Neural cell (in vitro differentiated cells): ENCODE results near the gene TSPAN4. TPM values are rescaled to one million over a fixed set of nuclear protein-coding genes. Genes with fewer than 3 reads are reported as not detected.

Experiments used
- H2AFZ ChIP-seq: fragments of 200-600, 300-800 bp; sonication (generic), shearing (Covaris generic); 2 replicates; pipeline ENCODE4 v1.6.0; 2014; ENCODE audit warnings: low read depth, mild to moderate bottlenecking, antibody characterized with exemption, low read length, moderate library complexity
- H3F3A ChIP-seq: fragments of 200-600 bp; shearing (Covaris generic); 2 replicates; pipeline ENCODE4 v1.6.1; 2016; ENCODE audit warnings: mild to moderate bottlenecking, moderate library complexity, mixed read lengths, antibody characterized with exemption, low read length; ENCODE audit not compliant: insufficient read depth, poor library complexity, severe bottlenecking
- H3K27ac ChIP-seq: fragments of 200-600, 300-800 bp; sonication (generic), shearing (Covaris generic); 2 replicates; pipeline ENCODE4 v1.5.1; 2014; ENCODE audit warnings: mild to moderate bottlenecking, low read length, moderate library complexity
- H3K27me3 ChIP-seq: fragments of 300-800, 200-600 bp; sonication (generic), shearing (Covaris generic); 2 replicates; pipeline ENCODE4 v1.6.0; 2014; ENCODE audit warnings: mild to moderate bottlenecking, low read depth, low read length, moderate library complexity; ENCODE audit not compliant: insufficient read depth
- H3K36me3 ChIP-seq: fragments of 300-800, 200-600 bp; sonication (generic), shearing (Covaris generic); 2 replicates; pipeline ENCODE4 v1.5.1; 2014; ENCODE audit warnings: mild to moderate bottlenecking, antibody characterized with exemption, low read length, moderate library complexity; ENCODE audit not compliant: insufficient read depth
- H3K4me2 ChIP-seq: fragments of 300-800, 200-600 bp; sonication (generic), shearing (Covaris generic); 2 replicates; pipeline ENCODE4 v1.6.0; 2014; ENCODE audit warnings: mild to moderate bottlenecking, low read length
- H3K4me3 ChIP-seq: fragments of 300-800, 200-600 bp; sonication (generic), shearing (Covaris generic); 2 replicates; pipeline ENCODE4 v1.5.1; 2014; ENCODE audit warnings: mild to moderate bottlenecking, low read length, moderate library complexity
- H3K79me2 ChIP-seq: fragments of 200-600 bp; shearing (Covaris generic); replicated peaks from 2 replicates; pipeline ENCODE4 v1.6.0; 2014; ENCODE audit warnings: mild to moderate bottlenecking, low read length, moderate library complexity; ENCODE audit not compliant: insufficient read depth
- H3K9ac ChIP-seq: fragments of 300-800, 200-600 bp; sonication (generic), shearing (Covaris generic); 2 replicates; pipeline ENCODE4 v1.6.1; 2016; ENCODE audit warnings: mild to moderate bottlenecking, low read length, mixed read lengths
- H3K9me2 ChIP-seq: fragments of 200-600 bp; shearing (Covaris generic); 2 replicates; pipeline ENCODE4 v1.6.1; 2016; ENCODE audit warnings: mild to moderate bottlenecking, low read length, mixed read lengths; ENCODE audit not compliant: insufficient read depth
- H3K9me3 ChIP-seq: fragments of 200-600, 300-800 bp; sonication (generic), shearing (Covaris generic); 2 replicates; pipeline ENCODE4 v1.6.1; 2016; ENCODE audit warnings: mild to moderate bottlenecking, mixed run types, low read length, moderate library complexity, mixed read lengths
- H4K20me1 ChIP-seq: fragments of 200-600 bp; shearing (Covaris generic); 2 replicates; pipeline ENCODE4 v1.6.1; 2016; ENCODE audit warnings: mild to moderate bottlenecking, mixed run types; ENCODE audit not compliant: insufficient read depth
- EP300 ChIP-seq: fragments of 450-650 bp; conservative IDR thresholded peaks from 2 replicates; pipeline ENCODE4 v1.6.1; 2014; ENCODE audit warnings: antibody characterized with exemption, mild to moderate bottlenecking, moderate library complexity; ENCODE audit not compliant: poor library complexity, severe bottlenecking
- EZH2 ChIP-seq: fragments of 200-600, 300-800 bp; shearing (Covaris generic), sonication (generic); IDR thresholded peaks from 2 replicates; pipeline ENCODE4 v1.6.1; 2014; ENCODE audit warnings: antibody characterized with exemption, low read length, borderline replicate concordance, mild to moderate bottlenecking; ENCODE audit not compliant: insufficient read depth, poor library complexity, severe bottlenecking
- MXI1 ChIP-seq: fragments of 450-650 bp; conservative IDR thresholded peaks from 2 replicates; pipeline ENCODE4 v1.6.1; 2014; ENCODE audit warnings: antibody characterized with exemption, mild to moderate bottlenecking; ENCODE audit not compliant: poor library complexity, severe bottlenecking
- POLR2AphosphoS5 ChIP-seq: IDR thresholded peaks from 2 replicates; pipeline ENCODE4 v1.6.1; 2012
- RAD21 ChIP-seq: fragments of 450-650 bp; conservative IDR thresholded peaks from 2 replicates; pipeline ENCODE4 v1.6.1; 2014; ENCODE audit warnings: antibody characterized with exemption, mild to moderate bottlenecking, moderate library complexity
- SMC3 ChIP-seq: fragments of 450-650 bp; conservative IDR thresholded peaks from 2 replicates; pipeline ENCODE4 v1.6.1; 2014; ENCODE audit warnings: antibody characterized with exemption, mild to moderate bottlenecking, moderate library complexity; ENCODE audit not compliant: poor library complexity
- TAF1 ChIP-seq: IDR thresholded peaks from 2 replicates; pipeline ENCODE4 v1.6.1; 2012; ENCODE audit warnings: low read depth
- polyA plus RNA-seq: library from polyadenylated mRNA; depleted of rRNA; stranded (reverse); fragments of >200 nt; gene quantifications from 2 replicates; pipeline ENCODE4 v1.2.3, GENCODE V29; 2014
- TF ChIP-seq, protein P1 (sequence below): IDR thresholded peaks from 2 replicates; pipeline ENCODE4 v1.6.1; 2012; ENCODE audit warnings: borderline replicate concordance
- TF ChIP-seq, protein P2 (sequence below): fragments of 450-650 bp; IDR thresholded peaks from 2 replicates; pipeline ENCODE4 v1.5.1; 2014; ENCODE audit warnings: antibody characterized with exemption, mild to moderate bottlenecking, moderate library complexity; ENCODE audit not compliant: poor library complexity, severe bottlenecking

TSPAN4 gene
- polyA plus RNA-seq, 1 donor from 2014 or later: 68.1 TPM

- H3K79me2 ChIP-seq: no peaks in the 10 kb centered on the region
- TF ChIP-seq MXI1: no peak
- no peak for TF ChIP-seq EZH2
- TF ChIP-seq, protein P1, sequence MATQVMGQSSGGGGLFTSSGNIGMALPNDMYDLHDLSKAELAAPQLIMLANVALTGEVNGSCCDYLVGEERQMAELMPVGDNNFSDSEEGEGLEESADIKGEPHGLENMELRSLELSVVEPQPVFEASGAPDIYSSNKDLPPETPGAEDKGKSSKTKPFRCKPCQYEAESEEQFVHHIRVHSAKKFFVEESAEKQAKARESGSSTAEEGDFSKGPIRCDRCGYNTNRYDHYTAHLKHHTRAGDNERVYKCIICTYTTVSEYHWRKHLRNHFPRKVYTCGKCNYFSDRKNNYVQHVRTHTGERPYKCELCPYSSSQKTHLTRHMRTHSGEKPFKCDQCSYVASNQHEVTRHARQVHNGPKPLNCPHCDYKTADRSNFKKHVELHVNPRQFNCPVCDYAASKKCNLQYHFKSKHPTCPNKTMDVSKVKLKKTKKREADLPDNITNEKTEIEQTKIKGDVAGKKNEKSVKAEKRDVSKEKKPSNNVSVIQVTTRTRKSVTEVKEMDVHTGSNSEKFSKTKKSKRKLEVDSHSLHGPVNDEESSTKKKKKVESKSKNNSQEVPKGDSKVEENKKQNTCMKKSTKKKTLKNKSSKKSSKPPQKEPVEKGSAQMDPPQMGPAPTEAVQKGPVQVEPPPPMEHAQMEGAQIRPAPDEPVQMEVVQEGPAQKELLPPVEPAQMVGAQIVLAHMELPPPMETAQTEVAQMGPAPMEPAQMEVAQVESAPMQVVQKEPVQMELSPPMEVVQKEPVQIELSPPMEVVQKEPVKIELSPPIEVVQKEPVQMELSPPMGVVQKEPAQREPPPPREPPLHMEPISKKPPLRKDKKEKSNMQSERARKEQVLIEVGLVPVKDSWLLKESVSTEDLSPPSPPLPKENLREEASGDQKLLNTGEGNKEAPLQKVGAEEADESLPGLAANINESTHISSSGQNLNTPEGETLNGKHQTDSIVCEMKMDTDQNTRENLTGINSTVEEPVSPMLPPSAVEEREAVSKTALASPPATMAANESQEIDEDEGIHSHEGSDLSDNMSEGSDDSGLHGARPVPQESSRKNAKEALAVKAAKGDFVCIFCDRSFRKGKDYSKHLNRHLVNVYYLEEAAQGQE: no peak
- no peak for TF ChIP-seq RAD21
- TF ChIP-seq EP300: no peak
- no peak for TF ChIP-seq TAF1
- TF ChIP-seq SMC3: no peak
- TF ChIP-seq, protein P2, sequence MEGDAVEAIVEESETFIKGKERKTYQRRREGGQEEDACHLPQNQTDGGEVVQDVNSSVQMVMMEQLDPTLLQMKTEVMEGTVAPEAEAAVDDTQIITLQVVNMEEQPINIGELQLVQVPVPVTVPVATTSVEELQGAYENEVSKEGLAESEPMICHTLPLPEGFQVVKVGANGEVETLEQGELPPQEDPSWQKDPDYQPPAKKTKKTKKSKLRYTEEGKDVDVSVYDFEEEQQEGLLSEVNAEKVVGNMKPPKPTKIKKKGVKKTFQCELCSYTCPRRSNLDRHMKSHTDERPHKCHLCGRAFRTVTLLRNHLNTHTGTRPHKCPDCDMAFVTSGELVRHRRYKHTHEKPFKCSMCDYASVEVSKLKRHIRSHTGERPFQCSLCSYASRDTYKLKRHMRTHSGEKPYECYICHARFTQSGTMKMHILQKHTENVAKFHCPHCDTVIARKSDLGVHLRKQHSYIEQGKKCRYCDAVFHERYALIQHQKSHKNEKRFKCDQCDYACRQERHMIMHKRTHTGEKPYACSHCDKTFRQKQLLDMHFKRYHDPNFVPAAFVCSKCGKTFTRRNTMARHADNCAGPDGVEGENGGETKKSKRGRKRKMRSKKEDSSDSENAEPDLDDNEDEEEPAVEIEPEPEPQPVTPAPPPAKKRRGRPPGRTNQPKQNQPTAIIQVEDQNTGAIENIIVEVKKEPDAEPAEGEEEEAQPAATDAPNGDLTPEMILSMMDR: no peak
- TF ChIP-seq POLR2AphosphoS5: no peak
- H3K36me3 ChIP-seq: no peaks in the 10 kb centered on the region
These were observed 58.9 kb downstream of the TSPAN4 start for GRCh38 chr11:901452-902061.

DNA sequence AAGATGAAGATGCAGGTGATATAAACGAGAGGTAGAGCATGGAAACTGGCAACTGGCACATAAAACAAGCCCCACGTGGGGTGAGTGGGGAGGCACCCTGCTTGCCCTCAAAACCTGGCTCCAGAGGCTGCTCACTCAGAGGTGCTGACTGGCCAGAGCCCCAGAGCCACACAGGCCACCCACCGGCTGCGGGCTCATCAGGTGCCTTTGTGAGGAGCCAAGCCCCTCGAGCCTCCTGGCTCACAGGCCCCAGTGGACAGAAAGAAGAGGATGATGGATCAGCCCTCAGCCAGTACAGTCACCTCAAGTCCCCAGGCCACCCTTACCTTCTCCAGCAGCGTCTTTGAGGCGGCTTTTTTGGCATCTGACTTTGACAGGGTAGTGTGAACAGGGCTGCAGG lies 61.7 kb downstream of the TSPAN4 start:
- H3K9ac ChIP-seq: no peak overlapping the region
- H3F3A ChIP-seq: no peaks in the 10 kb centered on the region
- H3K4me2 ChIP-seq: no peak overlapping the region
- H4K20me1 ChIP-seq: no peaks in the 10 kb centered on the region
- H3K79me2 ChIP-seq: peaks cover 3% of the 10 kb centered on the region
- H3K9me3 ChIP-seq: no peaks in the 10 kb centered on the region
- no peak overlapping the region for H3K27ac ChIP-seq
- no peaks in the 10 kb centered on the region for H3K36me3 ChIP-seq
- H3K9me2 ChIP-seq: no peaks in the 10 kb centered on the region
- no peak overlapping the region for H2AFZ ChIP-seq
- H3K27me3 ChIP-seq: no peaks in the 10 kb centered on the region
- TF ChIP-seq RAD21 (no peak), EZH2 (no peak), TAF1 (no peak), POLR2AphosphoS5 (no peak), MXI1 (no peak), SMC3 (no peak), EP300 (no peak)
- TF ChIP-seq, protein P1: no peak
- TF ChIP-seq, protein P2: no peak
- no peak overlapping the region for H3K4me3 ChIP-seq

More at GRCh38 chr11:901452-902061, 58.9 kb downstream of the TSPAN4 start:
- H3K9me2 ChIP-seq: no peaks in the 10 kb centered on the region
- no peak overlapping the region for H3K4me2 ChIP-seq
- H3F3A ChIP-seq: no peaks in the 10 kb centered on the region
- no peak overlapping the region for H3K9ac ChIP-seq
- H3K4me3 ChIP-seq: no peak overlapping the region
- H3K9me3 ChIP-seq: no peaks in the 10 kb centered on the region
- H3K27me3 ChIP-seq: no peaks in the 10 kb centered on the region
- no peak overlapping the region for H2AFZ ChIP-seq
- no peak overlapping the region for H3K27ac ChIP-seq
- H4K20me1 ChIP-seq: no peaks in the 10 kb centered on the region
